Measurements from ENCODE around the gene COQ7. TPM values are rescaled to one million over a fixed set of nuclear protein-coding genes. Genes with fewer than 3 reads are reported as not detected.

The COQ7 gene
- total and polyA plus RNA-seq, 8 donors, result 6.9 to 12.6 (median 10.1) TPM

- no peaks in the 10 kb centered on the region for H3K36me3 ChIP-seq
- H3K27ac ChIP-seq, result no peak overlapping the region
- H3K4me3 ChIP-seq, result no peak overlapping the region
- 59 to 64% methylated on average over 4 of the region's 4 CpGs for WGBS, 2 donors
- intact Hi-C loops (cut with DNase I), result no loop called here
- H3K27me3 ChIP-seq, result no peaks in the 10 kb centered on the region
- ATAC-seq (no peak), DNase-seq (no peak), FAIRE-seq (no peak)
- H3K4me1 ChIP-seq, result peaks cover 3 to 5% (median 5%) of the 10 kb centered on the region in 3 donors
- TF ChIP-seq CTCF (IDR thresholded peaks at IDR 0.05), result no peak
- no peaks in the 10 kb centered on the region for H3K9me3 ChIP-seq
Observed at GRCh38 chr16:19062706-19063105, 4.7 kb upstream of the COQ7 start.

- DNase-seq (no peak), FAIRE-seq (no peak)
- intact Hi-C loops (cut with DNase I), result no loop called here
Observed at GRCh38 chr16:19066988-19067348, 446 bp upstream of the COQ7 start.

GRCh38 chr16:19068237-19068815 lies 912 bp downstream of the COQ7 start:
- Histone ChIP-seq H3K4me1 (peaks cover 11 to 15% (median 12%) of the 10 kb centered on the region in 3 donors), H3K27me3 (no peaks in the 10 kb centered on the region), H3K36me3 (peaks cover 0 to 5% (median 0%) of the 10 kb centered on the region in 3 donors), H3K27ac (peak overlapping the region; percentile 99 to 100 (median 100)), H3K9me3 (no peaks in the 10 kb centered on the region), H3K4me3 (peak overlapping the region; percentile 64 to 69 (median 67))
- ATAC-seq (no peak), FAIRE-seq (no peak), DNase-seq (peak in 1 of 6 donors; percentile 37)
- TF ChIP-seq CTCF (IDR thresholded peaks at IDR 0.05), result no peak
- 23 to 26% methylated on average over 19 of the region's 19 CpGs for WGBS, 2 donors
- intact Hi-C loops (cut with DNase I), result no loop called here

More at GRCh38 chr16:19066988-19067348, 446 bp upstream of the COQ7 start:
- Histone ChIP-seq H3K27ac (peak overlapping the region; percentile 99 to 100 (median 100)), H3K4me1 (peaks cover 11 to 15% (median 12%) of the 10 kb centered on the region in 3 donors), H3K27me3 (no peaks in the 10 kb centered on the region), H3K4me3 (peak overlapping the region in 2 of 4 donors; percentile 66 to 69), H3K9me3 (no peaks in the 10 kb centered on the region), H3K36me3 (no peaks in the 10 kb centered on the region)
- TF ChIP-seq CTCF (IDR thresholded peaks at IDR 0.05), result no peak
- no peak for ATAC-seq
- WGBS, 2 donors, result 34 to 36% methylated on average over 9 of the region's 9 CpGs

- ATAC-seq (peak in 1 of 4 donors; percentile 9), DNase-seq (peak in 4 of 6 donors; percentile 27 to 70 (median 62)), FAIRE-seq (no peak)
- no peak overlapping the region for H3K27ac ChIP-seq
- H3K4me3 ChIP-seq, result no peak overlapping the region
- no peaks in the 10 kb centered on the region for H3K9me3 ChIP-seq
- peaks cover 8 to 10% (median 8%) of the 10 kb centered on the region in 3 donors for H3K4me1 ChIP-seq
- peaks cover 0 to 21% (median 0%) of the 10 kb centered on the region in 3 donors for H3K36me3 ChIP-seq
- no peaks in the 10 kb centered on the region for H3K27me3 ChIP-seq
- intact Hi-C loops (cut with DNase I), result loop anchor here in 1 of 3 donors (5.0 kb wide), 1 partner anchor 90 kb away; the partner anchor contains the start of gene TMC7
- 77 to 82% methylated on average over 21 of the region's 21 CpGs for WGBS, 2 donors
- TF ChIP-seq CTCF (IDR thresholded peaks at IDR 0.05), result peak; percentile 36 to 61 (median 57)
Observed at GRCh38 chr16:19071811-19072777, 4.7 kb downstream of the COQ7 start.

Measured in pancreas (tissue), 10 donors.